SHP77 treated with DMSO at 0.1 percent for 48 hours (cell line): ENCODE measurements around the gene CCL15.
"Not testable (repeated sequence)": the region's sequence is repeated elsewhere in the genome, so short reads cannot be mapped to it uniquely, and the experiment has no call there.

Experiments used
- DNase-seq: peaks from one replicate; lab custom pipeline; 2025; lab: John Stamatoyannopoulos, UW

Gene CCL15, protein sequence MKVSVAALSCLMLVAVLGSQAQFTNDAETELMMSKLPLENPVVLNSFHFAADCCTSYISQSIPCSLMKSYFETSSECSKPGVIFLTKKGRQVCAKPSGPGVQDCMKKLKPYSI

DNA sequence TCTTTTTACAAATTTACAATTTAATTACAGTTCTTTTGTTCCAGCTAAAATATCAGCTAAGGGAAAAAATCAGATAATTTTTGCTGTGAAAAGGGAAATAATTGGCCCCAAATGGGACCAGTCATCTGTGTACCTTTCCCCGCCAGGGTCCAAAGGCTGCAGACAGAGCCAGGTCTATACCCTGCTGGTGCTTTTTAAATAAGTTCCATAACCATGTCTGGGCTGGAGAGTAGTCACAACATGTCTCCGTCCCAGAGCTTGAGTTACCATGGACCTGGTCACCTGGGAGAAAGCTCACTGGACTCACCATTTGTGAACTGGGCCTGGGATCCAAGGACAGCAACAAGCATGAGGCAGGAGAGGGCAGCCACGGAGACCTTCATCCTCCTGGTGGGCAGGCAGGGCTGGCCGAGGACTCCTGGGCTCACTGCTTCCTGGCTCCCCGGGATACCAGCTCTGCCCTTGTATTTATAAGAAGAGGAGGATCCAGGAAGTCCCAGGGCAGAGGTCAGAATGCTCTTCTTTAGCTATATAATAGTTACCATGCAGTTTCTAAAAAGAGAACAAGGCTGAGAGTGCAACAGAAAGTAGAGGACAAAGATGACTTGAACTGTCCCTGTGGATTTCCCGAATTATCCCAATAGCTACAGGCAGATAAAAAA, at the start of gene CCL15:
CCL15 (minus strand) TSS at position 444 of the 662 bp plus-strand sequence; CDS start at position 383, 61 bp downstream.
- no peak for DNase-seq

DNA sequence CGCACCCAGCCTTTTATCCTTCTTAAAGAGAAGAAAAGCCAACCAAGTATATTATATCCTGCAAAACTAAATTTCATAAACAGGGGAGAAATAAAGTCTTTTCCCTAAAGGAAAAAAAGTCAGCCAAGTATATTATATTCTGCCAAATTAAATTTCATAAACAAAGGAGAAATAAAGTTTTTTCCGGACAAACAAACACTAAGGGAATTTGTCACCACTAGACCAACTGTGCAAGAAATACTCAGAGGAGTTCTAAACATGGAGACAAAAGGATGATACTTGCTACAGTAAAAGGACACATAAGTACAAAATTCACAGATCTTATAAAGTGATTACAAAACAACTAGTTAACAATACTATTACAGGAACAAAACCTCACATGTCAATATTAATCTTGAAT, 48.3 kb upstream of the CCL15 start:
- no peak for DNase-seq

DNA sequence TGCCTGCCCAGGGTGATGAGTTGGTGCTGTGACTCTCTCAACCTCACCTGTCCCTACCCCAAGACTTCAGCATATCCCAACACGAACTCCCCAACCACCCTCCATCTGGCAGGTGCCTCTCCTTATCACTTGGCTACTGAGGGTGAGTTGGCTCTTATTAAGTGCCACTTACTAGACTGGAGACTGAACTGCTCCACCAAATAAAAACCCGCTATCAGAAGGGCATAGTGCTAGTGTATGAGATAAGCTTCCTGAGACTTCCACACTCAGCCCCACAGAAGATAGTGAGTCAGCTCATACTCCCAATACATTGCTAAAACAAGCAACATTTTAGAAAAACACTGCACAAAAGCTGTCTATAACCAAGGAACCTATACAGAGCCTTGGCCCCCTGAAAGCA, 46.7 kb upstream of the CCL15 start:
- no peak for DNase-seq

DNA sequence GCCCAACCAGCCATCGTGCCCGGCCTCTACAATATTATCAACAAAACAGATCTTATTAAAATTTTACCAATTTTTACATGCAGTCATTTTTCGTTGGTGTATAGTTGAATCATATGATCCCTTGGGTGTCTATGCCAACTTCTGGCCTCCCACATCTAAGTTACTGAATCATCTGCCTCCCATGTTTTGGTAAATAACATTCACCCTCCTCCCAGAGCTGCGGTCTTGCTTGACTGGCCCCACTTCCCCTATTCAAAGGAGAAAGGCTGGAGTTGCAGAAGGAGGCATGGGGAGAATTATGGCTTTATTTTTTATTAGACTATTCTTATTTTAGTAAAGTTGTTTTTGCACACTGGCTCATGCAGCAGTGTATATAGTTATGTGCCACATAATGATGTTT, 34.9 kb upstream of the CCL15 start:
- no peak for DNase-seq

DNA sequence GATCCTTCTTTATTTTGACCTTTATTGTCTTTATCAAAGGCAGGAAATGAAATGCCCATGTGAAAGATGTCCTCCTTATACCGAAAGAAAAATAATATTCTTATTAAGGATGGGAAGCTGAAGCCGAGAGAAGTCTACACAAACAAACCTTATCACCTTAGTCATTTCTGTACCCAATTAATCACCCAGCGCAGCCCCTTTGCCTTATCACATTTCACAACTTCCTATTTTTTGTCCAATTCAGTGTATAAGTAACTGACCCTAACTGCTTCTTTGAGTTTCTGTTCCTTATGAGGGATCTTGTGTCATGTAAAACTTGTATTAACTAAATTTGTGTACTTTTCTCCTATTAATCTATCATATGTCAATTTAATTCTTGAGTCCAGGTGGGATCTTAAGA, 32.8 kb upstream of the CCL15 start:
- DNase-seq: no peak

DNA sequence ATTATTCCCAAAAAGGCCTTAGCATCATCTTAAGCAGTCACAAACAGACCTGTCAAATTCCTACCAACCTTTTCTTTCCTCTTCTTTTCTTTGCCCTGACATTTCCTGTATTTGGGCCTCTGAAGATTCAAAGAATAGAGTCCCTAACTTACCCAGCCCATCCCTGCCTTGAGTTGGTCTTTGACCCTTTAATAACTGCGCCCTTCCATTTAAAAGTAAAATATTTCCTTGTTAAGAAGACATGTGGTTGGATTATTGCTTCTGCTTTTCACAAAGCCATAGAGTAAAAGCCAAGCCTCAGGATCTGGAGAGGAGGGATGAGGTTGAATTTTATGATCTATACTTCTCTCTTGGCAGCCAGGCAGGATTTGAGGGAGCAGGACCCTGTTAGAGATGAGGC, 29.6 kb upstream of the CCL15 start:
- no peak for DNase-seq

DNA sequence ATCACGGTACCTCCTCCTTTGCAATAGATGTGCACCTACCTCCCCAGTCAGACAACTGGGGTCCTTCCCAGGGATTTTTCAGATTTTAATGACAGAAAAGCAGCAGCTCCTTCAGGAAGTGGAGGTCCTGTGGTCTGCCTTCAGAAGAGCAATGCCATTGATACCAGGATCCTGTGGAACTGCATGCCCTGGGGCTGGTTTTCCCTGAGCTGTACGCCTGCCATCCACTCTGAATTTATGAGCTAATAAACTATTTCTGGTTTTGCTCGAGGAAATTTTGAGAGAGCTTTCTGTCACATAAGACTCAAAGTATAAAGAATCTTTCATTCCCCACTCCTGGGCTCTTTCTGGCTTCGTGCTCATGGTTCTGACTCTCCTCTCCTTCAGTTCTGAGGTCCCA, 26.4 kb upstream of the CCL15 start:
- DNase-seq: no peak

DNA sequence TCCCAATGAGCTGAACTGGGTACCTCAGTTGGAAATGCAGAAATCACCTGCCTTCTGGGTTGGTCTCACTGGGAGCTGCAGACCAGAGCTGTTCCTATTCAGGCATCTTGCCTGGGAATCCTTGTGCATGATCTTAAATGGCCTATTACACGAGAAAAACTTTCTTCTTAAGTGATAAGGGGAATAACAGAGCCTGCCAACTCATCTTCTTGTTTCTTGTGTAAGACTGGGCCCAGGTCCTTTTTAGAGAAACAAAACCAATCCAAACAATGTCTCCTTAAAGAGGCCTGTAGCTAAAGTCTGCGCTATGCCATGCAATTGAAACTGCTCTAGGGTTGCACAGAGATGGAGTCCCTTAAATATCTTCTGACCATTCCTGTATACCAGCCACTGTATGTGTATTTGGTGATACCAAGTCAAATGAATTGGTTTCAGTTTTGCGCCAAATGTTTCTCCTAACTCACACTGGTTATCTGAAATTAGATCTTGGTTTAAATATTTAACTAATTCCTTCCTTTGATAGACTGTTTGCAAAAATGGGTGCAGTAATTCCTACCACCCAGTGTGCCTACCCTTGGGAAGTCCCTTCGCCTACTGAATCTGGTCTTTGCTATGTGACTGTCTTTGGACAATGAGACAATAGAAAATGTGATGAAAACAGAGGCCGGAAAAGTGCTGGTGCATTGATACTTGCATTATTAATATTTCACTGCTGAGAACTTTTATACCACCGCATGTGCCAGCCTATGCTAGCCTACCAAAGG, 22.9 kb upstream of the CCL15 start:
- no peak for DNase-seq

DNA sequence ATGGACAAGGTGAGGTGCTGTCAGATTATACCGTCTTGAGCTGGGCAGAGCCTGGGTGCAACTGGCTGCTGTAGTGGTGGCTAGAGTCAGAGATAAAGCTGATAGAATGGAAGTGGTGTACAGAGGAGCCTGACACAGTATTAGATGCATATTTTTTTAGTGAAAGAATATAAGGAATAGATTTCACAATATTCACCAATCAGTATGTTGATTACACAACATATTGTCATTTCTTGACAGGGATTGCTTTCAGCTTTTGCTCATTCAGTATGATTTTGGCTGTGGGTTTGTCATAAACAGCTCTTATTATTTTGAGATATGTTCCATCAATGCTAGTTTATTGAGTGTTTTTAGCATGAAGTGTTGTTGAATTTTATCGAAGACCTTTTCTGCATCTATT, 18.1 kb upstream of the CCL15 start:
- no peak for DNase-seq

DNA sequence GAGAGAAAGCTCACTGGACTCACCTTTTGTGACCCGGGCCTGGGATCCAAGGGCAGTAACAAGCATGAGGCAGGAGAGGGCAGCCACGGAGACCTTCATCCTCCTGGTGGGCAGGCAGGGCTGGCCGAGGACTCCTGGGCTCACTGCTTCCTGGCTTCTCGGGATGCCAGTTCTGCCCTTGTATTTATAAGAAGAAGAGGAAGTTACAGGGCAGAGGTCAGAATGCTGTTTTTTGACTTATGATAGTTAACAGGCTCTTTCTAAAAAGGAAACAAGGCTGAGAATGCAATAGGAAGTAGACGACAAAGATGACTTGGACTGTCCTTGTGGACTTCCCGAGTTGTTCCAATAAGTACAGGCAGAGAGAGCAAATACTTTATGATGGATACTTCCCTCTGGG, 16.4 kb upstream of the CCL15 start, which contains the start of gene CCL23:
CCL23 (minus strand) TSS at position 174 of the 400 bp plus-strand sequence; CDS start at position 99, 75 bp downstream.
- DNase-seq: no peak

DNA sequence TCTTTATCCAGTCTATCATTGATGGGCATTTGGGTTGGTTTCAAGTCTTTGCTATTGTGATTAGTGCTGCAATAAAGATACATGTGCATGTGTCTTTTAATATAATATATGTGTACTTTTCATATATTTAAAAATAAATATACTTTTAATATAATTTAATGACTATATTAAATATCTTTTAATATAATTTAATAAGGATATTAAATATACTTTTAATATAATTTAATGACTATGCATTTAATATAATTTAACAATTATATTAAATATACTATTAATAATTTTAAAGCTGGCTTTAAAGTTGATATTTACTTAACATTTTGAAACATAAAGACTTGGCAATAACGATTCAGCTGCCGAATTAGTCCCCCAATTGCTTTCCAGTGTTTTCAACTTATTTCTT, 15.2 kb upstream of the CCL15 start:
- no peak for DNase-seq

DNA sequence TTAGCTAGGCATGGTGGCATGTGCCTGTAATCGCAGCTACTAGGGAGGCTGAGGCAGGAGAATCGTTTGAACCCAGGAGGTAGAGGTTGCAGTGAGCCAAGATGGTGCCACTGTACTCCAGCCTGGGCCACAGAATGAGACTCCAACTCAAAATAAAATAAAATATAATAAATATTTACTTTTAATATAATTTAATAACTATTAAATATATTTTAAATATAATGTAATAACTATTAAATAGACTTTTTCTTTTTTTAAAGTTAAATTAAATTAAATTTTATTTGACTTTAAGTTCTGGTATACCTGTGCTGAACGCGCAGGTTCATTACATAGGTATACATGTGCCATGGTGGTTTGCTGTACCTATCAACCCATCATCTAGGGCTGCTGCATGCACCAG, 14.5 kb upstream of the CCL15 start:
- not testable (repeated sequence) for DNase-seq

DNA sequence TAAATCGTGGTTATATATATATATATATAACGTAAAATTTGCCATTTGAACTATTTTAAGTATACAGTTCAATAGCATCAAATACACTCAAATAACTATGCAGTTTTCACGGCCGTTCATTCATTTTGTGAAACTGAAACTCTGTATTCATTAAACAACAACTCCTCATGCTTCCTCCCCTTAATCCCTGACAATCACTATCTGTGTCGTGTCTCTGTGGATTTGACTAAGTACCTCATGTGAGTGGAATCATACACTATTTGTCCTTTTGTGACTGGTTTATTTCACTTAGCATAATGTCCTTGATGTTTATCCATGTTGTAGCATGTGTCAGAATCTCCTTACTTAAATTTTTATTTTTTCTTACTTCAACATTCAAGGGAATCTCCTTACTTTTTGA, 13.6 kb upstream of the CCL15 start:
- no peak for DNase-seq

DNA sequence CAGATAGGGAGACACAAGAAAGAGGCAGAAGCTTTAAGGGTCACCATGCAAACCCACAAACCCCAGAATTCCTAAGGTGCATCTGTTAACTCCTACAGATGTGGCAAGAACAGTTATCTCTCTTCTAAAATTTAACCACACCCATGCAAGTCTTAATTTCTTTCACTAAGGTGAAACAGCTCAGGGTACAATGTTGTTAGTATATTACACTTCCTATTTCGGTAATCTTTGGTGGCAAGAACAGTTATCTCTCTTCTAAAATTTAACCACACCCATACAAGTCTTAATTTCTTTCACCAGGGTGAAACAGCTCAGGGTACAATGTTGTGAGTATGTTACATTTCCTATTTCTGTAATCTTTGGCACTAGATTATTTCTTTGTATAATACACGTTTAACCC, 9.8 kb upstream of the CCL15 start:
- no peak for DNase-seq

DNA sequence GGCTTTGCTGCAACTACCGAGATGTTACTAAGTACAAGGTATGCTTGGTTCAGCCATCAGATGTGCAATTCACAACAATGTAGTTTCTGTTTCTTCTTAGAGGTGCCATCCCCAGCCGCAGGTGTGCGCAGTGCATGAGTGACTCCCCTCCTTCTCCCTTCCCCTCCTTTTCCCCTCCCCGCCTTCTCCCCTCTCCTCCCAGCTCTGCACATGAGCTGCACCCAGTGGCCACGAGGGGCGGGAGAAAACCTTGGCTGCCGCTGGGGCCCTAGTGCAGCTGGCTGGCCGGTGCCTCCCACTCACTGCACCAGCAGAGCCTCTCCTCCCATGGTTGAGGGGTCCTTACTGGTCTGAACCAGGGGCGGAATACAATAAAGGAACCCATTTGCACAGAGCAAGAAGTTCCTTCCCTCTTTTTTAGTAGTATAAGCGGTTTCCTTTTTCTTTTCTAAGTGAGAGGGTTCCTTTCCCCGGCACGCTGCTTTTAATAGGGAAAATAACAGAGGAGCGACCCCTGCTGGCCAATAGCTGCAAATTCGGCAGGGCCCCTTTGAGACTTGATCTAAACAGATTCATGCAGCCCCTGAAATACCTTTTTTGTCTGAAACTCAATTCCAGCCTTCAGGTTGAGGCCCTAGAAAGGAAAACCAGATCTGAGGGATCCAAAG, 7.8 kb upstream of the CCL15 start:
- DNase-seq: no peak

DNA sequence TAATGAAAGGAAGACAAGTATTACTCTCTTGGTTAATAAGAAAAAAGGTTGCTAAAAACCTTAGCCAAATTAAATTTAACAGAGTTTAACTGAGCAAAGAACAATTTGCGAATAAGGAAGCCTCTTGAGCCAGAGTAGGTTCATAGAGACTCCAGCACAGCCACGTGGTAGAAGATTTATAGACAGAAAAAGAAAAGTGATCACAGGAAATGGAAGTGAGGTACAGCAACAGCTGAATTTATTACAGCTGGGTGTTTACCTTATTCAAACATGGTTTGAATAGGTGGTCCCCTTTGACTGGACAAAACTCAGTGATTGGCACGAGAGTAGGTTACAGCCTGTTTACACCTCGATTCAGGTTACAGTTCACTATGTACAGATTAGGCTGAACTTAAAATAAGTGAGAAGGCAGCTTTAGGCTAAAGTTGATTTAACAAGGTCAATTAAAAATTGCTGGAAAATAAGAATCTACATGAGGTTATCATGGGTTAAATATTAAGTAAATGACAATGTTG, 3.3 kb upstream of the CCL15 start:
- DNase-seq: no peak

DNA sequence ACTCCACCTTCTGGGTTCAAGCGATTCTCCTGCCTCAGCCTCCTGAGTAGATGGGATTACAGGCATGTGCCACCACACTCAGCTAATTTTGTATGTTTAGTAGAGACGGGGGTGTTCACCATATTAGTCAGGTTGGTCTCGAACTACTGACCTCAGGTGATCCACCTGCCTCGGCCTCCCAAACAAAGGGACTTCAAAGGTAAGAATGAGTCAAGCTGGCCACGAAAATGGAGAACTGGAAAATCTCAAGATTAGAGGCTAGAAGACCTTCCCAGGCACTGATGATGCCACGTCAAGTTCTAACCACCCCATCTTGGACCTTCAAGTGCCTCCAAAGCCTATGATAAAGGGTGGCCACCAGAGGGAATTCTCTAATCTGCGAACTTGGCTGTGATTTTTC, 1.3 kb upstream of the CCL15 start:
- no peak for DNase-seq

DNA sequence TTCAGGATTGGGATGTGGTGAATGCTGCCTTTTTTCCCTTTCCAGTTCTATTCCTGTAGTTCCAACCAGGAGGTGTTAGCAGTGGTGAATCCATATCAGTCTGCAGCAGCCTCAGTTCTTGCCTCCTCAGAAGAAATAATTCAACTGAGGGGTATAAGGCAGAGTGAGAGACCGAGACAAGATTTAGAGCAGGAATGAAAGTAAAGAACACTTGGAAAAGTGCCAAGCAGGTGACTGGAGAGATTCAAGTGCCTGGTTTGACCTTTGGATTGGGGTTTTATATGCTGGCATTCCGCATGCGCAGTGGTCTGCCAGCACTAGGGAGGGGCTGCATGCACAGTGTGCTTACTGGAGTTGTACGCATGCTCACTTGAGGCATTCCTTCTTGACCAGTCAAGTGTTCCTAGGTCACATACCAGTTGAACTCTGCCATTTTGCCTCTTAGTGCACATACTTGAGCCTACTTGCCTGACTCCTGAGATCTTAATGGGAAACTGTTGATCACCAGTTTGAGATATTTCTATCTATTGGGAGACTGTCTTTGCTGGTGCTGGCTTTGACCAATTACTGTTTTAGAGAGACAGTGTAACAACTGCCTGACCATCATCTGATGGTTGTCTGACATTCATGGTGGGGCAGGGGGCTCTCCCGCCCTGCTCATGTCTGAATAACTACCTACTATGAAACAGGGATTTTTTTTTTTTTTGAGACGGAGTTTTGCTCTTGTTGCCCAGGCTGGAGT, 680 bp upstream of the CCL15 start:
- peak; percentile 54 for DNase-seq

DNA sequence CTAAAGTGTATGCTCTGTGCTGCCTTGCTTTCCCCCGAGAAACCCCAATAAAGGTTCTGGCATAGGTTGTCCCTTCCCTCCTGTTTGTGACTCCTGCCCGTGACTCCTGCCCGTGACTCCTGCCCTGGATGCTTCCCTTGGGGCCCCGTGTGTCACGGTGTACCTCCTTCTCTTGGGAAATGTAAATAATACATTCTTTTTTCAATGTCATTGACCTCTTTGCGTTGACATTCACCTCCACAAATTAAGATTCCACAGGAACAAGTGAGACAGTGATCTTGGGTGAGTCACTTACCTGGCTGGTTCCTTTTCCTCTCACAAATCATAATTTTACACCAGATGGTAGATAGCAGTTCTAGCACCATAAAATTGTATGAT, 632 bp downstream of the CCL15 start:
- DNase-seq: no peak

DNA sequence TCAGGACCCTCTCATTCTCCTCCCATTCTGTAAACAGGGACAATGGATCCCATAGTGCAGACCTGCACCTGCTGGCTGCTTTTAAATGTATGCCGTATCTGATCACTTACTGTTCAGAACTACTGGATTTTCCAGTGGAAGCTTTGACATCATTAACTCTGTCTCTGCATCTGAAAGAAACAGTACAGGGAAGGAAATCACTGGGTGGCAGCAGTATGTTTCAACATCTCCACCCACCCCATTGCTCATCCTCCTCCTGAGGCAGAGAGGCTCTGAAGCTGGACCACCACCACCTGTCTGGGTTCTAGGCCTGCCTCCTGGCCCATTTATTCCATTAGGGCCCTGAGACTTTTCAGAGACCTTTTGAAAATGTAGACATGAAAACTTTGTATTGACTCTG, 2.6 kb downstream of the CCL15 start:
- DNase-seq: no peak

DNA sequence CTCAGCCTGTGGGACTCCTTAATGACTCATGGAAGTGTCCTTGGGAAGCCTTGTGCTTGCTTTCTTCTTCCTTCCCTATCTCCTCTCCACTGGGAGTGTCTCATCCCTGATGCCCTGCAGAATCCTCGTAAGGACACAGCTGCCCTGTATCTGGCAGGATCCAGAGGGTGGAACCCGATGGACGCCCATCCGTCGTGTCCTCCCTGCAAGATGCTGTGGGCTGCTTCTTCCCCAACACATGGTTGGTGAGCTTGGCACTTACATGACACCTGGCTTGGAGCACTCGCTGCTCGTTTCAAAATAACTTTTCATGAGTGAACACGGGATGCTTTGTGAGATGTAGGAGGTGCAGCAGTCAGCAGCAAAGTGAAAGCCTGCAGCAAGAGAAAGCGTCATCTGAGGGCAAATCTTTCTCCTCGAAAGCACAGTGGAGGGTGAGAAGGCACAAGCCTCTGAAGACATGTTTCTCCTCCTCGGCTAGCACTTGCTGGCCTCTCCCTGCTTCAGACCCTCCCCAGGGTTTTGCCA, 3.3 kb downstream of the CCL15 start:
- DNase-seq: no peak

DNA sequence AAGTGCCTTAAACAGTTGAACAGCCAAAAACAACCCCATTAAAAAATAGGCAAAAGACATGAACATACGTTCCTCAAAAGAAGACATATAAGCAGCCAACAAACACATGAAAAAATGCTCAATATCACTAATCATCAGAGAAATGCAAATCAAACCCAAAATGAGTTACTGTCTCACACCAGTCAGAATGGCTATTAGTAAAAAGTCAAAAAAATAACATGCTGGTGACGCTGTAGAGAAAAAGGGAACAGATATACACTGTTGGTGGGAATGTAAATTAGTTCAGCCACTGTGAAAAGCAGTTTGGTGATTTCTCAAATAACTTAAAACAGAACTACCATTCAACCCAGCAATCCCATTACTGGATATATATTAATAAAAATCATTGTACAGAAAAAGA, 6.0 kb downstream of the CCL15 start:
- DNase-seq: not testable (repeated sequence)
